Stimulated activated CD8-positive, alpha-beta memory T cell treated with anti-CD3 and anti-CD28 coated beads, Interleukin-4, amount 100 ng/mL, for 48 hours (primary cell): ENCODE measurements around the gene PCCA.

Experiments
- DNase-seq: peaks from one replicate; pipeline ENCODE4 v3.0.0-alpha.2; 2020

Gene PCCA

GRCh38 chr13:100533588-100534041, 444.7 kb downstream of the PCCA start:
- no peak for DNase-seq

- no peak for DNase-seq
Measured at GRCh38 chr13:100534147-100534843, 445.4 kb downstream of the PCCA start.

- no peak for DNase-seq
Measured at GRCh38 chr13:100534911-100535310, 446.0 kb downstream of the PCCA start.

- DNase-seq = no peak
Measured at GRCh38 chr13:100535426-100536135, 446.7 kb downstream of the PCCA start.

GRCh38 chr13:100536643-100537180, 447.8 kb downstream of the PCCA start:
- no peak for DNase-seq

- no peak for DNase-seq
Measured at GRCh38 chr13:100537486-100537885, 448.6 kb downstream of the PCCA start.

- DNase-seq = no peak
Measured at GRCh38 chr13:100537951-100538462, 449.1 kb downstream of the PCCA start.

- DNase-seq = no peak
Measured at GRCh38 chr13:100540621-100541020, 451.7 kb downstream of the PCCA start.

- no peak for DNase-seq
Measured at GRCh38 chr13:100541897-100542825, 453.3 kb downstream of the PCCA start.

GRCh38 chr13:100542826-100543156, 453.9 kb downstream of the PCCA start:
- no peak for DNase-seq

GRCh38 chr13:100543872-100544602, 455.1 kb downstream of the PCCA start:
- no peak for DNase-seq

GRCh38 chr13:100544866-100545683, 456.2 kb downstream of the PCCA start:
- DNase-seq = no peak

- no peak for DNase-seq
Measured at GRCh38 chr13:100545684-100546061, 456.8 kb downstream of the PCCA start.

- no peak for DNase-seq
Measured at GRCh38 chr13:100546713-100547405, 458.0 kb downstream of the PCCA start.

- DNase-seq = no peak
Measured at GRCh38 chr13:100547791-100548201, 458.9 kb downstream of the PCCA start.

GRCh38 chr13:100549316-100549715, 460.4 kb downstream of the PCCA start:
- no peak for DNase-seq

- no peak for DNase-seq
Measured at GRCh38 chr13:100552755-100553154, 463.9 kb downstream of the PCCA start.

- no peak for DNase-seq
Measured at GRCh38 chr13:100559886-100560285, 471.0 kb downstream of the PCCA start.

- no peak for DNase-seq
Measured at GRCh38 chr13:100560498-100561157, 471.7 kb downstream of the PCCA start.

GRCh38 chr13:100561158-100561499, 472.2 kb downstream of the PCCA start:
- no peak for DNase-seq
